Measurements from ENCODE around the gene RBBP8.

RBBP8 gene

DNA sequence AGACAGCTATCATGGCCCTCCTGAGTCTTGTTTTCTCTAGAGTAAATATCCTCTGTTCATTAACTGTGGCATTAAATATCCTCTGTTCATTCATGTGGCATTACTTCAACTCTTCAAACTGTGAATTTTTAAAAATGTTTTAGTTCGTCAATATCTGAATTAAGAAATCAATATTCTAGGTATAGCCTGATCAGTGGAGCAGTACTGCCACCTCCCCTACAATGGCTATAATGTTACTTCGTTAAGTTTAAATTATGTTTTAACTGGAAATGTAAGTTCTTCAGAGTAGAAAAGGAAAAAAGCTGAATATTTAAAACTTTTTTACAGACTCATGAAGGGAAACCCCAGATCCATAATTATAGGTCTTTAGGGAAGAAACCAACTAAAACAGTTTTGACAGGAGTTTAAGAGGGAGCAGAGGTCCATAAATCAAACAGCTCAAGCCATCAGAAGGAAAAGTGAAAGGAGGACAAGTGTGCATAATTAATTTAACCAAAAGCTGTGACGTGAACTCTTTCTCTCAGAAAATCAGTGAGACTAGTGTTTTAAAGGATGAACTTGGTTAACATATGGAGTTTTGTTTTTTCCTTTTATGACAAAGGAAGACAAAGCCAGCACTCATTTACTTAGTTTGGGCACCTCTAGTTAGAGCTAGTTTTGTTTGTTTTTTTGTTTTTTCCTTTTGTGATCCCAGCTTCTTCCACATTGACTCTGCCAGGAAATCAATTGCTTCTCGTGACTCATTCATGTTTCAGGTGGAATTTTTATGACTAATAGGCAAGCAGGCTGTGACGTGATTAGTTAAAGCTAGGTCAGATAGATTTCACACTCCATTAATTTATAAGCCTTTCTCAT, 44.9 kb downstream of the RBBP8 start:
- TF ChIP-seq ZNF274 (IDR thresholded peaks at IDR 0.05; ENCODE audit: low read depth, low read length) (no peak), YY1 (IDR thresholded peaks at IDR 0.05; ENCODE audit: insufficient read depth, insufficient read length) (no peak), SUZ12 (IDR thresholded peaks at IDR 0.05; ENCODE audit: extremely low read depth, insufficient read depth, insufficient read length) (no peak)
- DNase-seq (ENCODE audit: low read depth, low spot score) = no peak
- H3K4me1 ChIP-seq (ENCODE audit: insufficient read depth, insufficient read length) = no peaks in the 10 kb centered on the region
- H3K27me3 ChIP-seq (ENCODE audit: insufficient read depth, insufficient read length) = no peaks in the 10 kb centered on the region
- H3K9ac ChIP-seq (ENCODE audit: insufficient read length, low read depth) = no peak overlapping the region
- H3K4me3 ChIP-seq (ENCODE audit: insufficient read length, low read depth) = no peak overlapping the region
- no peaks in the 10 kb centered on the region for H3K9me3 ChIP-seq (ENCODE audit: insufficient read depth, low read length)
- peaks cover 19% of the 10 kb centered on the region for H3K36me3 ChIP-seq (ENCODE audit: insufficient read depth, insufficient read length, low read length)

DNA sequence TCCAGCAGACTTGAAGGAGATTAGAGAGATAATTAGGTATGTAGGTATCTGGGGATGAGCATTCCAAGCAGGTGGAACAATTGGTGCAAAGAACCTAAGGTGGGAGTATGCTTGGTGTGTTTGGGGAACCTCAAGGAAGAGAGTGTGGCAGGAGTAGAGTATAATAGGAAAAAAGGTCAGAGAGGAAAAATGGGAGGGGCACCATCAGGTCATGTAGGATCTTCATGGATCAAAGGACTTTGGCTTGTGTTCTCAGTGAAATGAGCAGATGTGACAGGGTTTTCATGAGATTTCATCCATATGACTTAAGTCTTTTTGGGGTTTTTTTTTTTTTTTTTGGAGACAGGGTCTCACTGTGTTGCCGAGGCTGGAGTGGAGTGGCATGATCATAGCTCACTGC, 47.3 kb downstream of the RBBP8 start:
- Histone ChIP-seq H3K27me3 (ENCODE audit: insufficient read depth, insufficient read length) (no peaks in the 10 kb centered on the region), H3K4me3 (ENCODE audit: insufficient read length, low read depth) (no peak overlapping the region), H3K36me3 (ENCODE audit: insufficient read depth, insufficient read length, low read length) (peaks cover 24% of the 10 kb centered on the region), H3K9ac (ENCODE audit: insufficient read length, low read depth) (no peak overlapping the region), H3K9me3 (ENCODE audit: insufficient read depth, low read length) (no peaks in the 10 kb centered on the region), H3K4me1 (ENCODE audit: insufficient read depth, insufficient read length) (no peaks in the 10 kb centered on the region)
- TF ChIP-seq ZNF274 (IDR thresholded peaks at IDR 0.05; ENCODE audit: low read depth, low read length) (no peak), YY1 (IDR thresholded peaks at IDR 0.05; ENCODE audit: insufficient read depth, insufficient read length) (no peak), SUZ12 (IDR thresholded peaks at IDR 0.05; ENCODE audit: extremely low read depth, insufficient read depth, insufficient read length) (no peak)
- no peak for DNase-seq (ENCODE audit: low read depth, low spot score)

DNA sequence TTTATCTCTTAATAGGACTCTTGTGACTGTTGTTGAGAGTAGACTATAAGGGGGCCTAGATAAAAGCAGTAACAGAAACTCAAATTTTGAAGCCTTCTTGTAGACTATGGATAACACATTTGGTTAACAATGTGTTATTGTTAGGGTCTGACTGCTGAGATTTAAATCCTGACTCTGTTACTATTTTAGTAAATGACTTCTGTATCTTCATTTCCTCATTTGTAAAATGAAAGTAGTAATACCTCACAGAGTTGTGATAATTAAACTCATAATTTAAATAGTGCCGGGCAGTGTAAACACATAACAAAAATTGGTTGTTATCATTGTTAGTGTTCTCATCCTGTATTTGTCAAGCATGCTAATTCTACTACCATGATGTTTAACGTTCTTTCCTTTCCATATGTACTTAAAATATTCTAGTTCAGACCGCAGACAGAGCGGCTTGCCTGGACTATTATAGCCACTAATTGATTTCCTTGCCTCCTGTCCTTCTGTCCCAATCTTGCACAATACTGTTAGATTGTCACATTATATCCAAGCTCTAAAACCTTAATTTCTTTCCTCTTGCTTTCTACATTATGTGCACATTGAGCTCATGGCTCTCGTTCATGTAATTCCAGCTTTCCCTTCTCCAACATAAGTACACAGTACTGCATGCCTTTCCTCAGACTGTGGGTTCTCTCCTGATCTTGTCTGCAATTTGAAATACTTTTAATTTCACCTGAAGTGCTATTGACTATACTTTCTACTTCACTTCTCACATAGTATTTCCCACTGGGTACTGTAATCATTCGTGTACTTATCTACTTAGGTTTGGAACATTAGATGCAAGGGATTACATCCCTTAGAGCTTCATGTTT, 48.4 kb downstream of the RBBP8 start:
- Histone ChIP-seq H3K36me3 (ENCODE audit: insufficient read depth, insufficient read length, low read length) (peaks cover 32% of the 10 kb centered on the region), H3K4me1 (ENCODE audit: insufficient read depth, insufficient read length) (no peaks in the 10 kb centered on the region), H3K9ac (ENCODE audit: insufficient read length, low read depth) (no peak overlapping the region)

DNA sequence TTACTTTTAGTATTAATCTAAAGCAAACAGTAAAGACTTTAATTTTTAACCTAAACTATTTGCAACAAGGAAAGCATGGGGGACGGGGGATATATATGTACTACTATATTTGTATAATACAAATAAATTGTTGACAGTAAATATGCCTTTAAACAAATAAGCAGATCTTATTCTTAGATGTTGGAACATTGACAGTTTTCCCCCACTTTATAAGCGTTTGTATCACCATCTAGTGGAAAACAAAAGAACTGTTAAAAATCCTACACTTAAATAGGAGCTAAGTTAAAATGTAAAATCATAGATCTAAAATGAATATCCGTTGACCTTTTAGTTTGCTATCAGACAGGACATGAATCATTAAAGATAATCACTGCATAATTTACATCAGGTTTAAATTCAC, 50.0 kb downstream of the RBBP8 start:
- peaks cover 46% of the 10 kb centered on the region for H3K36me3 ChIP-seq (ENCODE audit: insufficient read depth, insufficient read length, low read length)
- H3K9ac ChIP-seq (ENCODE audit: insufficient read length, low read depth) = no peak overlapping the region
- no peak overlapping the region for H3K4me3 ChIP-seq (ENCODE audit: insufficient read length, low read depth)
- no peaks in the 10 kb centered on the region for H3K4me1 ChIP-seq (ENCODE audit: insufficient read depth, insufficient read length)
- no peaks in the 10 kb centered on the region for H3K27me3 ChIP-seq (ENCODE audit: insufficient read depth, insufficient read length)
- TF ChIP-seq SUZ12 (IDR thresholded peaks at IDR 0.05; ENCODE audit: extremely low read depth, insufficient read depth, insufficient read length) = no peak
- no peak for TF ChIP-seq YY1 (IDR thresholded peaks at IDR 0.05; ENCODE audit: insufficient read depth, insufficient read length)
- DNase-seq (ENCODE audit: low read depth, low spot score) = no peak
- H3K9me3 ChIP-seq (ENCODE audit: insufficient read depth, low read length) = no peaks in the 10 kb centered on the region

More for the DNA sequence above, 48.4 kb downstream of the RBBP8 start:
- no peaks in the 10 kb centered on the region for H3K27me3 ChIP-seq (ENCODE audit: insufficient read depth, insufficient read length)
- H3K9me3 ChIP-seq (ENCODE audit: insufficient read depth, low read length) = no peaks in the 10 kb centered on the region
- H3K4me3 ChIP-seq (ENCODE audit: insufficient read length, low read depth) = no peak overlapping the region
- no peak for TF ChIP-seq ZNF274 (IDR thresholded peaks at IDR 0.05; ENCODE audit: low read depth, low read length)
- TF ChIP-seq SUZ12 (IDR thresholded peaks at IDR 0.05; ENCODE audit: extremely low read depth, insufficient read depth, insufficient read length) = no peak
- TF ChIP-seq YY1 (IDR thresholded peaks at IDR 0.05; ENCODE audit: insufficient read depth, insufficient read length) = no peak
- DNase-seq (ENCODE audit: low read depth, low spot score) = no peak

DNA sequence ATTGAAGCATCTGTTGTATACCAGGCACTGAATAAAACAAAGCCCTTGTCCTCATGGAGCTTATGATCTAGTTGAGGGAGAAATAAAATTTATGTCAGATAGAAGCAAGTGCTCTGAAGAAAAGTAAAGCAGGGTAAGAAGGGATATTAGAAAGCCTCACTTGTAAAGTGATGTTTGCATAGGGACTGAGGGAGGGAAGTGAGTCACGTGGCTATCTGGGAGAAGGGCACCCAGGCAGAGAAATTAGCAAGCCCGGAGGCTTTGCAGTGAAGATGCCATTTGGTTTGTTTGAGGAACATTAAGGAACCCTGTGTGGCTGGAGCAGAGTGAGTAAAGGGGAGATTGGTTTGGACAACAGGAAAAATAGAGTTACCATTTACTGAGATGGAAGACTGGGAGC, 52.1 kb downstream of the RBBP8 start:
- Histone ChIP-seq H3K9ac (ENCODE audit: insufficient read length, low read depth) (no peak overlapping the region), H3K9me3 (ENCODE audit: insufficient read depth, low read length) (no peaks in the 10 kb centered on the region), H3K36me3 (ENCODE audit: insufficient read depth, insufficient read length, low read length) (peaks cover 61% of the 10 kb centered on the region), H3K27me3 (ENCODE audit: insufficient read depth, insufficient read length) (no peaks in the 10 kb centered on the region), H3K4me1 (ENCODE audit: insufficient read depth, insufficient read length) (no peaks in the 10 kb centered on the region), H3K4me3 (ENCODE audit: insufficient read length, low read depth) (no peak overlapping the region)
- TF ChIP-seq SUZ12 (IDR thresholded peaks at IDR 0.05; ENCODE audit: extremely low read depth, insufficient read depth, insufficient read length) = no peak
- no peak for DNase-seq (ENCODE audit: low read depth, low spot score)

DNA sequence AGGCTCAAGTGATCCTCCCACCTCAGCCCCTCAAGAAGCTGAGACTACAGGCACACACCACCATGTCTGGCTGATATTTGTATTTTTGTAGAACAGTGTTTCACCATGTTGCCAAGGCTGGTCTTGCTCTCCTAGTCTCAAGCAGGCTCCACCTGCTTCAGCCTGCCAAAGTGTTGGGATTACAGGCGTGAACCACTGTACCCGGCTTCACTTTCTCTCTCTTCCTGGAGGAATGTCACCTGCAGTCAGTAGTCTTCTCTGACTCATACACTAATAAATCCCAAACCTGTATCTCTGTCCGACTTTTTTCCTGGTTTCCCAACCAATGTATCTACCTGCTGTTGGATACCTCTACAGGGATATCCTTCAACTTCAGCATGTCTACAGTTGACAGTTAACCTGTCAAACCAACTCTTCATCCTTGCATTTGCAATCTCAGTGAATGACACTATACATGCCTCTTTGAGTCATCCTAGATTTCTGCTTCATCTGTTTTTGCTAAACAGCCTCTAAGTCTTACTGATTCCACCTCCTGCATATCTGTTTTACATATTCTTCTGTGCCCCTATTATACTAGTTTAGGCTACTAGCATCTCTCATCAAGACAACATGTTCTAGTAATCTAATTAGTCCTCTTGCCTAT, 54.5 kb downstream of the RBBP8 start:
- Histone ChIP-seq H3K9ac (ENCODE audit: insufficient read length, low read depth) (no peak overlapping the region), H3K4me3 (ENCODE audit: insufficient read length, low read depth) (no peak overlapping the region), H3K27me3 (ENCODE audit: insufficient read depth, insufficient read length) (no peaks in the 10 kb centered on the region), H3K9me3 (ENCODE audit: insufficient read depth, low read length) (no peaks in the 10 kb centered on the region), H3K36me3 (ENCODE audit: insufficient read depth, insufficient read length, low read length) (peaks cover 69% of the 10 kb centered on the region), H3K4me1 (ENCODE audit: insufficient read depth, insufficient read length) (no peaks in the 10 kb centered on the region)
- no peak for DNase-seq (ENCODE audit: low read depth, low spot score)
- TF ChIP-seq YY1 (IDR thresholded peaks at IDR 0.05; ENCODE audit: insufficient read depth, insufficient read length) (no peak), SUZ12 (IDR thresholded peaks at IDR 0.05; ENCODE audit: extremely low read depth, insufficient read depth, insufficient read length) (no peak), ZNF274 (IDR thresholded peaks at IDR 0.05; ENCODE audit: low read depth, low read length) (no peak)

DNA sequence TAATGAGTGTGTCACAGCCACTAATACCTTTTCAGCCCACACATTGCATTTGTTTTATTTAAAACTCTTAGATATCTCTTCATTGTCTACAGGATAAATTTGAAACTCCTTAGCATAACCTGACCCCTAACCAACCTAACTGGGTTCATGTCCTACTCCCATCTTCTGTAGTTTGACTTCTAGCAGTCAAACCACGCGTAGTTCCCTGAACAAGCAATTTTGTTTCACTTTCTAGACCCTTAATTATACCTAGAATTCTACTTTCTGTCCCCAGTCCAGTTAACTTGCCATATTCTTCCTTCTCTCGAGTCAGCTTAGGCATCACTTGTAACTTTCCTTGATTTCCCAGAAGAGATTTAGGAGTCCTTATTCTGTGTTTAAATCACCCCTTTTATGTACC, 55.1 kb downstream of the RBBP8 start:
- H3K9ac ChIP-seq (ENCODE audit: insufficient read length, low read depth) = no peak overlapping the region
- no peaks in the 10 kb centered on the region for H3K27me3 ChIP-seq (ENCODE audit: insufficient read depth, insufficient read length)
- no peaks in the 10 kb centered on the region for H3K9me3 ChIP-seq (ENCODE audit: insufficient read depth, low read length)
- no peak for TF ChIP-seq YY1 (IDR thresholded peaks at IDR 0.05; ENCODE audit: insufficient read depth, insufficient read length)
- no peak for TF ChIP-seq SUZ12 (IDR thresholded peaks at IDR 0.05; ENCODE audit: extremely low read depth, insufficient read depth, insufficient read length)
- no peak for TF ChIP-seq ZNF274 (IDR thresholded peaks at IDR 0.05; ENCODE audit: low read depth, low read length)
- peaks cover 68% of the 10 kb centered on the region for H3K36me3 ChIP-seq (ENCODE audit: insufficient read depth, insufficient read length, low read length)
- H3K4me3 ChIP-seq (ENCODE audit: insufficient read length, low read depth) = no peak overlapping the region
- no peaks in the 10 kb centered on the region for H3K4me1 ChIP-seq (ENCODE audit: insufficient read depth, insufficient read length)
- no peak for DNase-seq (ENCODE audit: low read depth, low spot score)

Data from NT2/D1 (cell line).